Muscle of back (tissue), 10 donors: ENCODE measurements around the gene ANKRD28. TPM values are rescaled to one million over a fixed set of nuclear protein-coding genes. Genes with fewer than 3 reads are reported as not detected.

Experiments
- polyA plus RNA-seq, 10 donors: library from polyadenylated mRNA; unstranded; fragments of 120-200 nt; gene quantifications; one replicate each; pipeline ENCODE4 v1.2.1, GENCODE V29; 2013; ENCODE audit not compliant: insufficient read length in 10 of 10

The ANKRD28 gene
- polyA plus RNA-seq, 10 donors = 16.7 to 38.9 (median 27.5) TPM

Other genes starting within 250 kb of the ANKRD28 start
- 10 to 100 TPM in 1 of 10 donors, 1 to 10 TPM in 9; 6.8 to 11.0 (median 8.1) TPM for gene HACL1, start 196.4 kb downstream of the ANKRD28 start, polyA plus RNA-seq
- gene BTD, start 196.2 kb downstream of the ANKRD28 start, polyA plus RNA-seq = 10 to 100 TPM; 11.2 to 14.9 (median 12.5) TPM